D341Med (cell line): ENCODE results near the gene PLCH2.

Source experiments
- DNase-seq: peaks from one replicate; pipeline ENCODE4 v3.0.0; 2012; ENCODE audit warnings: low spot score

Gene PLCH2

DNA sequence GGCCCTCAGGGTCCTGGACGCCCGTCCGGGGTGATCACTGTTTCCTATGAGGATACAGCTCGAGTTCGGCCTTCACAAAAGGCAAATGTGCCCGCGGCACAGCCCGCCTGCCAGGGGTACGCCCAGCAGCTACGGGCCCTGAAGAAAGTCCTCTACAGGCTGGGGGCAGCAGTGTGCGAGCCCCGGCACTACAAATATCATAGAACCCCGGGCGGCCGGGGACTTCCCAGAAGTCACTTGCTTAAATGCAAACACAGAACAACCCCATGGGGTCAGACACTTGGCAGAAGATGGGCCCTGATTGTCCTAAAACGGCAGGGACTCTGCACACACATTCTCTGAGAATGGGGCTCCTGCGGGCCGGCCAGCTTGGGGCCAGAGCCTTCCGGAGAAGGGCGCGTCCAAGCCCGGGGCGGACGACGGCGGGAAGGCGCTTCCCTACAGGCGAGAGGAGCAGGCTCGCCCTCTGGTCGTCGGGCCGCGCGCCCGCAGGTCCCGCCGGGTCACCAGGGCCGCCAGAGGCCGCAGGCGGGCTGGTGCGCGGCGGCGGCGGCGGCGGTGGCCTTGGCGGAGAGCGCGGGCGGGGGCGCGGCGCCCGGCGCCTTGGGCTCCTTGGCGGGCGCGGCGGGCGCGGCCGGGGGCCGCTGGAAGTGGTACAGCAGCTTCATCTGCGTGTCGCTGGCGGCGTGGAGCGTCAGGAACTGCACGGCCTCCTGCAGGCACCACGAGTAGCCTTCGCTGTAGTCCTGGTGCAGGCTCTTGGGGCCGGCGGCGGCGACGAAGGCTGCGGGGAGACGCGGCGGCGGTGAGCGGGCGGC is 53.1 kb downstream of the PLCH2 start:
- no peak for DNase-seq

DNA sequence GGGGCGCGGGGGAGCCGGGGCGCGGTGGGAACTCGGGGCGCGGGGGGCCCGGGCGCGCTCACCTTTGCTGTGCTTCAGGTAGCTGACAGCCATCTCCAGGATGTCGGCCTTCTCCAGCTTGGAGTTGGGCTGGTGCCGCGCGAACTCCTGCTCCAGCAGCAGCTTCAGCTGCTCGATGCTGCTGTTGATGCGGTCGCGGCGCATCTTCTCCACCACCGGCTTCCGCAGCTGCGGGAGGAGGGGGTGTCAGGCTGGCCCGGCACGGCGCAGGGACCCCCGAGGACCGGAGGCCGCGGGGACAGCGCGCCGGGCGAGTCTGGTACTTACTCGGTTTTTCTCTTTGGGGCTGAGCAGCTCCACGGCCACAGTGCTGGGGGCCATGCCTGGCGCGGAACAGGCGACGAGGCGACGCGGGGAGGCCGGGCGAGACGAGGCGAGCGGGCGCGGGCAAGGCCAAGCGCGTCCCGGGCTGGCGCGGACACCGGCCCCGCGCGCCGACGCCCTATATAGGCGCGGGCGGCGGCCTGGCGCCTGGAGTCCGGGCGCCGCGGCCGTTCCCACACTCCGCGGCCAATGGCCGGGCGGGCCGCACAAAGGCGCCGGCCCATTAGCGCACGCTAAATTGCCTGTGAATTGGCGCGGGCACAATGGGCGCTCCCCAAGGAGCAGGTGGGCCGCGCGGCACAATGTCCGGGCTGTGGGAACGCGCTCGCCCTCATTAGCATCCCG is 53.9 kb downstream of the PLCH2 start, which contains the start of gene HES5:
TSS of gene HES5 (minus strand) at position 480 of the 729 bp plus-strand sequence. CDS start at position 381, 99 bp downstream.
- DNase-seq, result no peak

DNA sequence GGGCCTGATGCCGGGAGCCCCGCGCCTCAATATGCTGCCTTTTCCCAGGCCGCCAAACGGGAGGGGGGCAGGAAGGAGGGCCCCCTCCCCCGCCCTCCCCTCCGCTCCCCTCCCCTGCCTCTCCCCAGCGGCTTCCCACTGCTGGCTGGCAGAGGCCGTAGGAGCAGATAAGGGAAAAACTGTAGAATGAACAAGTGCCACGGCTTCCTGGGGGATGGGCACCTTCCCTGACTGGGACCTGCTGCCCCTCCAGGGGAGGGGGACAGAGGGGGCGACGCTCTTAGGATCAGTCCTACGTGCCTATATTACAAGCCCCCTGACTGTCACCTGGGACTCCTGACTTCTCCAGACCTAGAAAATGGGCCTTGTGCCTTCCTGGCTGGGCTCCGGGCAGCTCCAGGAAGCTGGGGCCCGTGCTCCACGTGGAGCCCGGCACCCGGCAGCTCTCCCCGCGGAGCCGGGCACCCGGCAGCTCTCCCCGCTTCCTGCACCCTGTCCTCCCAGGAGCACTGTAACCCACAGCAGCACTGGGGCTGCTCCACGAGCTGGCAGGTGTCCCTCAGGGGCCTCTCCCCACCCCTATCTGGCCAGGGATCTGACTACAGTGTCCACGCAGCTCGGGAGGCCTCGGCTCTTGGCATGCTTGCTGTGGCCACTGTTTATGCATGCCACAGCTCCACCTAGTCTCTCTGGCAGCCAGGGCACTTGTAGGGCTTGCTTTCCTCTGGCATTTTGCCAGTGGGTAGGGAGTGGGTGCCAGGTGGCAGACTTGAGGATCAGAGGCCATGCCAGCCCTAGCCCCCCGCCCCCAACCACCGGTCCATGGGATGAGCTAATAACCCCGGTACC is 54.6 kb downstream of the PLCH2 start:
- no peak for DNase-seq

DNA sequence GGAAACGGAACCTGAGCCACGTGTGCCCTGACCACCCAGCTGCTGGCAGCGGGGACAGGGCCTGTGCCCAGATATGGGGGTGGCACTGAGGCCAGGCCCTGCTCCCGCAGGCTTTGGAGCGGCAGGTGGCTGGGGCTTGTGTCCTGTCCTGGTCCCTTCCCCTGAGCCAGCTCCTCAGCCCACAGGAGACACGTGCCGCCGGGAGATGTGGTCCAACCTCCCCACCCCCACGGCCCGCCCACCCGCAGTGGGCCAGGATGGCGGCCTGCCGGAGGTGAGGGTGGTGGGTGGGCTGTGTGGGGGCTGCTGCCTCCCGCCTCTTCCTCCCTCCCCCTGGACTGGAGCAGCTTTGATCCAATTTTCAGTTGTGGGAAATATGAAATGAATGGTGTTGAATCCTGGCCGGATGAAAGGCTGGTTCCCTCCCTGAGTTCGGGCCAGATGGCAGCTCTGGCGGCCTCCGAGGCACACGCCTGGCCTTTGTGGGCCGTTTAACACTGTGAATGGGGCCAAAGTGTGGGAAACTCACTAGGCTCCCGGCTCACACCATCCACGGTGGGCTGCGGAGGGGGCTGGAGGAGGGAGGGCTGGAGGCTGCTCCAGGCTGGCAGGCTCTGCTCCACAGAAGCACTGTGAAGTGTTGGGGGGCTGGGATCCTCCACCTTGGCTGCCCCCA is 56.5 kb downstream of the PLCH2 start:
- no peak for DNase-seq

DNA sequence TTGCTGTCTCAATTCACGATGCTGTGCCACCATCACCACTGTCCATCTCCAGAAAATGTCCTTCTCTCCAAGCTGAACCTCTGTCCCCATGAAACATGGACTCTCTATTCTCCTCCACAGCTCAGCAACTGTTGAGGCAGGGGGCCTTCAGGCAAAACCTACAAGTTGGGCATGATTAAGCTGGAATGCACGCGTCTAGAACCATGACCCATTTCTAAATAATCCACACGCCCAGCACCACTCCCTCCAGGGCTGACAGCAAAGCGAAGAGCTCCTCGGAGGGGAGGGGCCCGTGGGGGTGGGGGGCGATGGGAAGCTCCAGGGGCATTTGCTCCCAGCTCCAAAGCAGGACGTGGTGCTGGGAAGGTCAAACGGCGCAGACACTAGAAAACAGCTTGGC is 57.3 kb downstream of the PLCH2 start:
- DNase-seq, result no peak

DNA sequence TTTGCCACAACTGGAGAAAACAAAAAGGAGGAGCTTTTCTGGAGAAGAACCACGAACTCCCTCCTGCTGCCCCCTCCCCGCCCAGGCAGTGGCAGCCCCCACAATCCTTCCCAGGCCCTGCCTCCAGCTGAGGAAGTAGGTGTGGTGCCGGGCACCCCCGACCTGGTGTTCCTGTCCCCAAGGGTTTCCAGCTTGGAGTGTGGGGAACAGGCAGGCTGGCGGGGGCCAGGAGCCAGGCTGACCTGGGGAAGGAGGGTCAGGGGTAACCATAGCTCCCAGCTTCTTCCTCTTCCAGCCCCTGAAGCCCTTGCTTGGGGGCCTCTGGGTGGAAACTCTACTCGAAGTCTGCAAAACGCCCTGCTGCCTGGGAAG is 58.2 kb downstream of the PLCH2 start:
- no peak for DNase-seq

DNA sequence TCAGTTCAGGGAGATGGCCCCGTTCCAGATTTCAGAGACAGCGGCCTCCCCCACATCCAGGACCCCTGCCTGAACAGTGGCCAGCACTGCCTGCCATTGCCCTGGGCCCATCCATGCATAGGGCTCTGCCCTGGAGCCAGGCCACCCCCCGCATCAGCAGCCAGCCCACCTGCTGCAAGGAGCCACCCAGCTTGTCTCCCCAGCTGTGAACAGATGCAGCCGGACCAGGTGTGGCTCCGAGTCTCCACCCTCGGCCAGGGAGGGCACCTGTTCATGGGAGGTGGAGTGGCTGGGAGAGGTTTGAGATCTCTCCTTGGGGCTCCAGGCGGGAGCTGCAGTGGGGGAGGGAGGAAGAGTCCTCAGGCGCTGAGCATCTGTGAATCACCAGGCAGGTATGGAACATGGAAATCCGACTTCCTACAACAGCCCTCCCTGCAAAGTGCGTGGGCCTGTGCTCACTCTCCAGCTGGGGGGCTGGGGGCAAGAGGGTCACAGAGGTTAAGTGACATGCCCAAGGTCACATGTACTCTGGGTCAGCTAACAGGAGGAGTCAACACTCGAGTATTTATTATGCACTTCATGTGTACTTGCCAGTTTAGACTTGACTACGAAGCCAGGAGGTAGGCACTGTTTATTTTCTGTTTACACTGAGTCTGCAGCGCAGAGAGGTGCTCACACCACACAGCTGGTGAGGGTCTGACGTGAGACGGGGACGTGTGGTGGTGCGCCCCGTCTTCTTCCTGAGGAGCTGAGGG is 58.8 kb downstream of the PLCH2 start:
- DNase-seq, result no peak

DNA sequence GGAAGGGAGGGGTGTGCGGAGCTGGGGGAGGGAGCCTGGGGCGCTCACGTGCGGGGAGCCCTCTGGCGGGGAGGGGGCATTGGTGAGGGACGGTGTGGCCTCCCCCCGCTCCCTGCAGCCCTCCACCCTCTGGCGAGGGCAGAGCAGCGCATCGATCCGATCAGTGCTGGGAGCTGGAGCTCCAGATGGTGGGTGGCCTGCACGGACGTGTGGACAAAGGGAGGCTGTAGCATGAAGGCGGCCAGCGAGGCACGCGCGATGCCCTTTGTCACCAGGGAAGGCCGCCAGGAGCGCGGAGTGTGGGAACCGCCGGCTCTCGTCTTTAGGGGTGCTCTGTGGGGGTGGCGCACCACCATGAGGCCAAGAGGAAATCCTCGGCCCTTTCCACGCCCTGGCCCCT is 59.4 kb downstream of the PLCH2 start:
- no peak for DNase-seq

DNA sequence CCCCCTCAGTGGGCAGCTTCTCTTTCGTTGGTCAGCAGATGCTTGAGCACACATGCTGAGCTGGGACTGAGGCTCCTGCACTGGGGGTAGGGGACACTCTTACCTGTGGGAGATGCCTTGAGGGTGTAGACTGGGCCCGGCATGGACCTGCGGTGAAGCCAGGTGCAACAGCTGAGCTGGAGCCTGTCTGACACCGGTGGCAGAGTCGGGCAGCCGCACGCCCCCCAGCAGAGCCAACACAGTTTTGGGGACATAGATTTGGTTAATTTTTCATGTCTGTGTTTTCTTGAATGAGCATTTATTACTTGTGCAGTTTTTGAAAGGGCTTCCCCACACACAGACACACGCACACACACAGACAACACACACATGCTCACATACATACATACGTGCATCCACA is 59.9 kb downstream of the PLCH2 start:
- no peak for DNase-seq

DNA sequence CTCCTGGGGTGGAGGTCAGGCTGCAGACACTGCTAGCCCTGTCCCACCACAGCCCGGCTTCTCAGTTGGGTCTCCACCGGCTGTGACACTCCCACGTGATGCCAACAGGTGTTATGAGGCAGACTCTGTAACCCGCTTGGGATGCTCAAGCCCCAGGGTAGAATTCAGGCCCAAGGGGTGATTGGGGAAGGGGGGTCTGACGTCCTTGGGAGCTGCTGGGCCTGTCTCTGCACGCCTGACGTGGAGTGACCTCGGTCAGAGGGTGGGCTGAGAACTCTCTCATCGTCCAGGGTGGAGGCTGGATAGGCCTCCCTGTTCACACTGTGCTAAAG is 61.7 kb downstream of the PLCH2 start:
- DNase-seq, result no peak

DNA sequence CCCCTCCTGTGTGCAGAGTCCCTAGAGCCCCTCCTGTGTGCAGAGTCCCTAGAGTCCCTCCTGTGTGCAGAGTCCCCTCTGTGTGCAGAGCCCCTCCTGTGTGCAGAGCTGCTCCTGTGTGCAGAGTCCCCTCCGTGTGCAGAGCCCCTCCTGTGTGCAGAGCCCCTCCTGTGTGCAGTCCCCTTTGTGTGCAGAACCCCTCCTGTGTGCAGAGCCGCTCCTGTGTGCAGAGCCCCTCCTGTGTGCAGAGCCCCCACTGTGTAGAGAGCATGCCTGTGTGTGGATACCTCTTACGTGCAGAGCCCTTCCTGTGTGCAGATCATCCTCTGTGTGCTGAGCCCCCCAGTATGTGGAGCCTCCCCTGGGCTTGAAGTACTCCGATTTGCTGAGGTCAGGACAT is 62.3 kb downstream of the PLCH2 start:
- no peak for DNase-seq

DNA sequence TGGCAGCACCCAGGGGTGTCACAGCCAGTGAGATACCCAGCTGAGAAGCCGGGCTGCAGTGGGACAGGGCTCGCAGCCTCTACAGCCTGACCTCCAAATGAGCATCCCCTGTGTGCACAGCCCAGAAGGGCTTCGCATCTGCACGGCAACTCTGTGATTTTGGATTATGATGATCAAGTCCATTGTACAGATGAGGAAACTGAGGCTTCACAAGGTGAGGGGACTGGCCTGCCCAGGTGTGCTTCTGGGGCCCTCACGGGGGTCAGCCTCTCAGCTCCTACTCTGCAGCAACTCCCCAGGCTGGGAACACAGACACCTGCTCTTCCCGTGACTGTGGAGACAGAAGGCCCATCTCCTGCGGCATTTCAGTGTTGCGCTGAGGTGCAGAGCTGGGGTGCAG is 62.8 kb downstream of the PLCH2 start:
- no peak for DNase-seq

DNA sequence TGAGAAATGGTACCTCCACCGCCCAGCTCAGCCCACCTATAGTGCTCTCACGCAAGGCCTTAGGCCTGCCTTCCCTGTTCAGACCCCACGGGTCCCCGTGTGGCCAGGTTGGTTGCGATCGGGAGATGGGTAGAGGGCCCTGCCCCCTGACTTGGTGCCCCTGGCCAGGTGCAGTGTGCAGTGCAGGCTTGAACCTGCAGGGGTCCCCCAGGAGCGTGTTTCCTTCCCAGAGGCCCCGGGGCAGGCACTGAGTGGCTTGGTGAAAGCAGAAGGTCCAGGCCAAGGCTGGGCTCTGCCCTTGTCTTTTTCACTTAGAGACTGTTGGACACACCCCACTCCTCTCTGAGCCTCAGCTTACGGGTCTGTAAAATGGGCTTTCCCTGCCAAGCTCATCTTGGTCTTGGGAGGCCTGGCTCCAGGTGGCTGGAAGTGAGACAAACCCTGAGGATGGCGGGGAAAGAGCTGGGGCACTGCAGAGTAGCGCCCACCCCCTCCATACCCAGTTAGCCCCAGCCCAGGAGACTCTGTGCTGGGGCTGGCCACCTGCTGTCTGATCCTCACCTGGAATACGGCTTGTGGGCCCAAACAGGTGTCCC is 63.3 kb downstream of the PLCH2 start:
- no peak for DNase-seq

DNA sequence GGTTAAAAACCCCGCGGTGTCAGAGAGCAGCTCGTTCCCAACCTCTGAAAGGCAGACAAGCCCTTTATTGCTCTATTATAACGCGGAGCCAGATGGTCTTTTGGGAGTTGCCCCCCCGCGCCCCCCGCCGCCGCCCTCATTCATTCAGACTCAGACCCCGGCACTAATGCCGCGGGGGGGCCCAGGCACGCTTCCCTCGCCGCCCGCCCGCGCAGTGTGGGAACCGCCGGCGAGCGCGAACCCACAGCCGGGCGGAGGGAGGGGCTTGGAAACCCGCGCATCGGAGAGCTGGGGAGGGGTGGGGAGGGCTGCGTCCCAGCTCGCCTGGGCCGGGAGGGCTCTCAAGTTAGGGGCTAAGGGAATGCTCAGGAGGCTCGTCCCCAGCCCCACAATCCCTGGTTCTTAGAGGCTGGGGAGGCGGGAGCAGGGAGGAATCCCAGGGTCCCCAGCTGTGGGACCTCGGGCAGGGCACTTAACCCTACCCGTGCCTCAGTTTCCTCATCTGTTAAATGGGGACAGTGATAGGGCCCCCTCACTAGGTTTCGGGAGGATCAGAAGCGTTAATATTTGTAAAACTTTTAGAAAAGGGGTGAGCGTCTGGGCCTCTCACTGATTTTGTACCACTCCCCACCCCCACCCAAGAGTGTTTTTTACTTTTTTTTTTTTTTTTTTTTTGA is 64.9 kb downstream of the PLCH2 start:
- DNase-seq, result no peak

DNA sequence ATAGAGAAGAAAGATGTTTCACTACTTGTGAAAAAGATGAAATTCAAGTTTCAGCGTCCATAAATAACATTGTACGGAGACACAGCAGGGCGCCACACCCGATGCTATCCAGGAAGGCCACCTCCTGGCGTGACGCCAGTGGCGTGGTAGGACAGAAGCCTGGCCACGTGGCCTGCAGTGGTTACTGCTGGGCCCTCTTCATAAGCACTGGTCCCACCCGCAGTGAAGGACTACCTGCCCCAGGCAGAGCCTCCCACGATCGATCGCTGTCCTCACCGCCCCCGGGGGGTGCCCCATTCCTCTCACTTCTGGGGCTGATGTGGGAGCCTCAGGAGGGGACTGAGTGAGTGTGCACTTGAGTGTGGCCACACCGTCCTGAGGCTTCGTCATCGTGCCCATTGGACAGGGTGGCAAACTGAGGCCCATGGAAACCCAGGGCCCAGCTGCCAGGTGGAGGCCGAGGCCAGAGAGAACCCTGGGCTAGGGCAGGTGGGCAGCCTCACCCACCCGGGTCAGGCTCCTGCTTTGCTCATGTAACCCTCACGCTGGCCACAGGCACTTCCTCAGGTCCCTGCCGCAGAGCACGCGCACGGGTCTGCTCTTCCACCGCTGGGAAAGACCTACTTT is 65.6 kb downstream of the PLCH2 start:
- no peak for DNase-seq

DNA sequence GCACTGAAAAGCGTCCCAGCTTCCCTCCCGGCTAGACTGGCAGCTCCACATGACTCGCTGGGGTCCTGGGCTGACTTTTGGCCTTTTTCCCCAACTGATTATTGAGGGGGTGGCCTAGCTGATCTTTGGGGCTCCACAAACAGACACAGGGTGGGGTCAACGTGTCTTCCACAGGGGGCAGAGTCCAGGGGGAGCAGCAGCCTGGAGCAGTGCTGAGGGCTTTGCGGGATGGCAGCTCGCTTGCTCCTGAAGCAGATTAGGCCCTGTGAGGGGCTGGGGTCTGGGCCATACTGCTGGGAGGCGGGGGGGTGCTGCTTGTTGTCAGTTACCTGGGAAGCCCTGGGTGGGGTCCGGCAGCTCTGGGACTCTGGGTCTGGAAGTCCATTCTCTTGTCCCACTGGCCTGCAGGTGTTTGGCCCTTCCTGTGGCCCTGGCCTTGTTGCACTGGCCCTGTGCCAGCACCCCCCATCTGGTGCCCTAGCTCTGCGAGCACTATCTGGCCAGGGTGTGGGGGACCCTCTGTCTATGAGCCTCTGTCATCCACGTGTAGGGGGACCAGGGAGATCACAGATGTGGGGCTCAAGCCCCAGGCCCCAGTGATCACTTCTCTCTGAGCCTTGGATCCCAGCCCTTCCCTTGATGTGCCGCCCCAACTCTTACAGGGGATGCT is 66.3 kb downstream of the PLCH2 start:
- no peak for DNase-seq

DNA sequence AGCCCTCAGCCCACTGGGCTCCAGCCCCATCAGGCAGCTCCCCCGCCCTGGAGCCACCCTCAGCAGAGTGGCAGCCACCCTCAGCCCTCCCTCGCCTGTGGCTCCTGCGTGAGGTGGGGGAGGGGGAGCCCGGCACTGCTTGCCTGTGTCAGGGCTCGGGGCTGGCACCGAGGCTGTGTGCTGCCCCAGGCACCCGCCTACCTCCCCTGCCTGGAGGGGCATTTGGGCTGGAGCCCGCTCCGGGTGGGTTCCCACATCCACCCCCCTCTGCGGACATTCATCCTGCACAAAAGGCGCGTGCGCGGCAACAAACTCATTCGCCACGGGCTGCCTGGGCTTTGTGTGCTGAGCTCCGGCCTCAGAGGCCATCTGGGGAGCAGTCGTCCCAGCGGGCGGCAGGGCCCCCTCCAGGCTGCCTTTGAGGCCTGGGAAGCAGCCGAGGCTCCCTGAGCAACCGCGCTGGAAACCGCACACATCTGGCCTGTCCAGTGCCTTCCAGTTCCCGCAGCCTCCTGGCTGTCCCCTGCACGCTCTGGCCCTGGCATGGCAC is 67.5 kb downstream of the PLCH2 start:
- DNase-seq, result no peak

DNA sequence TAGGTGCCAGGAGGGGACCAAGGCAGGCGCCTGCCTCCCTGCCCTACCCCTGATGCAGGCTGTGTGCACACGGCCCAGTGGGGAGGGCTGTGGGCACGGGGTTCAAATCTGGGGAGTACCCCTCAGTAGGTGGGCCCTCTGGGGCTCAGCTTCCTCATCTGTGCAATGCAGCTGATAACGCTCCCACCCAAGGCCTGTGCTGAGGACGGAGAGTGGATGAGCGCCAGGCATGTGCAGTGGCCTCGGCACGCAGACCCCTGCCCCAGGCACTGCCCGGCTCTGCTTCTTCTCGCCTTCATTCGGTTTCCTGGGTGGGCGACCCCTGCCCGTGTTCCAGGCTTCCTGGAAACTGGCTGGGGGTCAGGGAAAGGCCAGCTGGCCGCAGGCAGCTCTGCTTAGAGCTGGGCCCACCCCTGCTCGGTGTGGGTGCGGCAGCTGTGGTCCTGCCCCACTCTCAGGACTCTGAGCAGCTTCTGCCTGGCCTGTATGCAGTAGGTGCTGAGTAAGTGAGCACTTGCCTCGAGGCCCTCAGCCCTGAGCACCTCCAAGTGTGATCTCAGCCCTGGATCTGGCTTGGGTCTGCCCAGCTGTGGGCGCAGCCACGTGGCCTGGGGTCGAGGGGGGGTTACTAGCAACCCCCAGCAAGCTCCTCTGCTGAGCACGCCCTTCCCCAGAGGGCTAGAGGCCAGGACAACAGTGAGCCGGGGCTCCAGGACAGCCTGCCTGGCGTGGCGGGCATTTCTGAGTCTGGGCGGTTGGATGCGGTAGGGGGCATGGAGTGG is 68.2 kb downstream of the PLCH2 start:
- no peak for DNase-seq
